ENCODE data around the gene ZMIZ2.
"Not testable (repeated sequence)": the region's sequence is repeated elsewhere in the genome, so short reads cannot be mapped to it uniquely, and the experiment has no call there.

ZMIZ2 gene

GRCh38 chr7:44712012-44712411 lies 36.6 kb upstream of the ZMIZ2 start:
- no peaks in the 10 kb centered on the region for H3K9me3 Mint-ChIP-seq
- H3K4me1 Mint-ChIP-seq (ENCODE audit: low read depth): peaks cover 6% of the 10 kb centered on the region
- H3K36me3 Mint-ChIP-seq (ENCODE audit: low read depth): peaks cover 10% of the 10 kb centered on the region
- H3K4me3 Mint-ChIP-seq: no peak overlapping the region
- no peak for DNase-seq (ENCODE audit: low spot score)
- H3K27ac Mint-ChIP-seq: peak overlapping the region; percentile 39
- H3K27me3 Mint-ChIP-seq (ENCODE audit: low read depth): no peaks in the 10 kb centered on the region

- Mint-ChIP-seq H3K36me3 (ENCODE audit: low read depth) (peaks cover 5% of the 10 kb centered on the region), H3K9me3 (no peaks in the 10 kb centered on the region), H3K27me3 (ENCODE audit: low read depth) (no peaks in the 10 kb centered on the region), H3K4me1 (ENCODE audit: low read depth) (peaks cover 6% of the 10 kb centered on the region), H3K27ac (no peak overlapping the region), H3K4me3 (no peak overlapping the region)
- no peak for DNase-seq (ENCODE audit: low spot score)
These were observed 35.5 kb upstream of the ZMIZ2 start for GRCh38 chr7:44713141-44713540.

GRCh38 chr7:44713680-44714335 lies 34.8 kb upstream of the ZMIZ2 start:
- peaks cover 5% of the 10 kb centered on the region for H3K36me3 Mint-ChIP-seq (ENCODE audit: low read depth)
- H3K9me3 Mint-ChIP-seq: no peaks in the 10 kb centered on the region
- no peak for DNase-seq (ENCODE audit: low spot score)
- no peak overlapping the region for H3K27ac Mint-ChIP-seq
- peaks cover 6% of the 10 kb centered on the region for H3K4me1 Mint-ChIP-seq (ENCODE audit: low read depth)
- H3K4me3 Mint-ChIP-seq: no peak overlapping the region
- no peaks in the 10 kb centered on the region for H3K27me3 Mint-ChIP-seq (ENCODE audit: low read depth)

- Mint-ChIP-seq H3K4me1 (ENCODE audit: low read depth) (peaks cover 5% of the 10 kb centered on the region), H3K27me3 (ENCODE audit: low read depth) (no peaks in the 10 kb centered on the region), H3K9me3 (peaks cover 3% of the 10 kb centered on the region), H3K4me3 (no peak overlapping the region), H3K27ac (no peak overlapping the region), H3K36me3 (ENCODE audit: low read depth) (no peaks in the 10 kb centered on the region)
- no peak for DNase-seq (ENCODE audit: low spot score)
These were observed 32.4 kb upstream of the ZMIZ2 start for GRCh38 chr7:44716205-44716604.

- Mint-ChIP-seq H3K4me3 (no peak overlapping the region), H3K4me1 (ENCODE audit: low read depth) (no peaks in the 10 kb centered on the region), H3K9me3 (peaks cover 8% of the 10 kb centered on the region), H3K27me3 (ENCODE audit: low read depth) (no peaks in the 10 kb centered on the region), H3K27ac (no peak overlapping the region), H3K36me3 (ENCODE audit: low read depth) (no peaks in the 10 kb centered on the region)
- DNase-seq (ENCODE audit: low spot score): no peak
These were observed 28.3 kb upstream of the ZMIZ2 start for GRCh38 chr7:44720301-44720700.

- Mint-ChIP-seq H3K36me3 (ENCODE audit: low read depth) (no peaks in the 10 kb centered on the region), H3K9me3 (peaks cover 8% of the 10 kb centered on the region), H3K4me3 (no peak overlapping the region), H3K27ac (no peak overlapping the region), H3K4me1 (ENCODE audit: low read depth) (peaks cover 2% of the 10 kb centered on the region), H3K27me3 (ENCODE audit: low read depth) (peaks cover 5% of the 10 kb centered on the region)
- no peak for DNase-seq (ENCODE audit: low spot score)
These were observed 24.4 kb upstream of the ZMIZ2 start for GRCh38 chr7:44724276-44724675.

- H3K36me3 Mint-ChIP-seq (ENCODE audit: low read depth); H3K9me3 Mint-ChIP-seq; H3K4me3 Mint-ChIP-seq; H3K4me1 Mint-ChIP-seq (ENCODE audit: low read depth); H3K27ac Mint-ChIP-seq; H3K27me3 Mint-ChIP-seq (ENCODE audit: low read depth); DNase-seq (ENCODE audit: low spot score): not testable (repeated sequence)
These were observed 22.4 kb upstream of the ZMIZ2 start for GRCh38 chr7:44726250-44726649.

- H3K9me3 Mint-ChIP-seq: no peaks in the 10 kb centered on the region
- H3K27me3 Mint-ChIP-seq (ENCODE audit: low read depth): peaks cover 5% of the 10 kb centered on the region
- no peak overlapping the region for H3K4me3 Mint-ChIP-seq
- no peaks in the 10 kb centered on the region for H3K36me3 Mint-ChIP-seq (ENCODE audit: low read depth)
- H3K27ac Mint-ChIP-seq: no peak overlapping the region
- no peak for DNase-seq (ENCODE audit: low spot score)
- H3K4me1 Mint-ChIP-seq (ENCODE audit: low read depth): peaks cover 2% of the 10 kb centered on the region
These were observed 21.3 kb upstream of the ZMIZ2 start for GRCh38 chr7:44727158-44727936.

GRCh38 chr7:44727937-44728262 lies 20.7 kb upstream of the ZMIZ2 start:
- DNase-seq (ENCODE audit: low spot score): no peak
- Mint-ChIP-seq H3K4me3 (no peak overlapping the region), H3K4me1 (ENCODE audit: low read depth) (peaks cover 2% of the 10 kb centered on the region), H3K36me3 (ENCODE audit: low read depth) (no peaks in the 10 kb centered on the region), H3K27me3 (ENCODE audit: low read depth) (peaks cover 5% of the 10 kb centered on the region), H3K27ac (no peak overlapping the region), H3K9me3 (no peaks in the 10 kb centered on the region)

GRCh38 chr7:44729949-44730590 lies 18.6 kb upstream of the ZMIZ2 start:
- Mint-ChIP-seq H3K4me3 (no peak overlapping the region), H3K27ac (no peak overlapping the region), H3K4me1 (ENCODE audit: low read depth) (peaks cover 2% of the 10 kb centered on the region), H3K27me3 (ENCODE audit: low read depth) (peaks cover 5% of the 10 kb centered on the region), H3K36me3 (ENCODE audit: low read depth) (no peaks in the 10 kb centered on the region), H3K9me3 (no peaks in the 10 kb centered on the region)
- DNase-seq (ENCODE audit: low spot score): no peak

GRCh38 chr7:44732971-44733370 lies 15.7 kb upstream of the ZMIZ2 start:
- H3K4me3 Mint-ChIP-seq; H3K27ac Mint-ChIP-seq; H3K4me1 Mint-ChIP-seq (ENCODE audit: low read depth); H3K27me3 Mint-ChIP-seq (ENCODE audit: low read depth); H3K36me3 Mint-ChIP-seq (ENCODE audit: low read depth); H3K9me3 Mint-ChIP-seq; DNase-seq (ENCODE audit: low spot score): not testable (repeated sequence)

GRCh38 chr7:44733708-44734481 lies 14.8 kb upstream of the ZMIZ2 start:
- Mint-ChIP-seq H3K9me3 (no peaks in the 10 kb centered on the region), H3K4me3 (no peak overlapping the region), H3K4me1 (ENCODE audit: low read depth) (peaks cover 9% of the 10 kb centered on the region), H3K27me3 (ENCODE audit: low read depth) (no peaks in the 10 kb centered on the region), H3K36me3 (ENCODE audit: low read depth) (no peaks in the 10 kb centered on the region), H3K27ac (no peak overlapping the region)
- no peak for DNase-seq (ENCODE audit: low spot score)

- Mint-ChIP-seq H3K27me3 (ENCODE audit: low read depth) (no peaks in the 10 kb centered on the region), H3K27ac (peak overlapping the region; percentile 73), H3K4me3 (no peak overlapping the region), H3K4me1 (ENCODE audit: low read depth) (peaks cover 9% of the 10 kb centered on the region), H3K9me3 (no peaks in the 10 kb centered on the region), H3K36me3 (ENCODE audit: low read depth) (no peaks in the 10 kb centered on the region)
- DNase-seq (ENCODE audit: low spot score): peak; percentile 75
These were observed 13.1 kb upstream of the ZMIZ2 start for GRCh38 chr7:44735403-44736165.
